A549 (cell line): ENCODE data around the gene ENPEP. TPM values are rescaled to one million over a fixed set of nuclear protein-coding genes. Genes with fewer than 3 reads are reported as not detected.

Experiments
- ATAC-seq, 2 experiments: fragments of 200-7000 bp in 1 of 2; fragments of >200 bp in 1 of 2; cut with Nextera tagmentation in 1 of 2; cut with Tn5 transposase in 1 of 2; 3 replicates each; pipeline versions ENCODE4 v1.8.0 to v1.9.1; 2018 to 2020; ENCODE audit warnings: mild to moderate bottlenecking in 1 of 2, moderate library complexity in 1 of 2
- CTCF ChIA-PET: fragments of 300-600 bp; sonication (Branson Sonifier 250); formaldehyde crosslinking; extraction: SDS; loops from one replicate; lab custom pipeline; 2021; ENCODE audit warnings: antibody characterized with exemption, inconsistent platforms; lab: Yijun Ruan, JAX
- POLR2A ChIA-PET: fragments of 350-600 bp; formaldehyde crosslinking; extraction: SDS; loops from one replicate; lab custom pipeline; 2021; ENCODE audit warnings: antibody characterized with exemption, inconsistent platforms; lab: Yijun Ruan, JAX
- DNase-seq, 2 experiments: peaks; one replicate each; pipeline versions ENCODE4 v3.0.0 to v3.0.0-alpha.2; 2011 to 2016; ENCODE audit warnings: low read depth in 1 of 2, low spot score in 1 of 2
- FAIRE-seq: peaks from 2 replicates; lab custom pipeline; 2011; peaks lifted over from hg19 to GRCh38; lab: Jason Lieb, UNC
- H3K27ac ChIP-seq, 2 experiments: fragments of >200 bp; sonication (Bioruptor Twin); formaldehyde crosslinking; 3 replicates each; pipeline ENCODE4 v1.5.1; 2016 to 2017
- H3K4me1 ChIP-seq: fragments of >200 bp; sonication (Bioruptor Twin); formaldehyde crosslinking; 3 replicates; pipeline ENCODE4 v1.6.1; 2016
- H3K4me2 ChIP-seq: fragments of >200 bp; sonication (Bioruptor Twin); formaldehyde crosslinking; 3 replicates; pipeline ENCODE4 v1.6.1; 2016
- H3K4me3 ChIP-seq: fragments of >200 bp; sonication (Bioruptor Twin); formaldehyde crosslinking; 3 replicates; pipeline ENCODE4 v1.5.1; 2016
- H3K9me3 ChIP-seq: fragments of >200 bp; sonication (Bioruptor Twin); formaldehyde crosslinking; 3 replicates; pipeline ENCODE4 v1.6.1; 2016
- CEBPB ChIP-seq, 2 experiments: fragments of >200 bp in 1 of 2; sonication (Bioruptor Twin) in 1 of 2; formaldehyde crosslinking in 1 of 2; IDR thresholded peaks; 2 replicates each; pipeline ENCODE4 v1.6.1; 2012 to 2016
- ESRRA ChIP-seq: fragments of 150-350 bp; IDR thresholded peaks from 2 replicates; pipeline ENCODE4 v1.6.1; 2014; ENCODE audit warnings: mild to moderate bottlenecking, low read length, borderline replicate concordance
- FOSB ChIP-seq: fragments of 250-450 bp; sonication (Bioruptor Pico); IDR thresholded peaks from 2 replicates; pipeline ENCODE4 v1.5.0; 2020; ENCODE audit warnings: mild to moderate bottlenecking, moderate library complexity
- FOSL2 ChIP-seq, 2 experiments: fragments of 450-650 bp in 1 of 2; fragments of >200 bp in 1 of 2; sonication (Bioruptor Twin) in 1 of 2; formaldehyde crosslinking; IDR thresholded peaks; 2 replicates each; pipeline versions ENCODE4 v1.5.0 to v1.6.1; 2016 to 2020; ENCODE audit warnings: mild to moderate bottlenecking in 1 of 2, moderate library complexity in 1 of 2
- HEYL ChIP-seq: fragments of 250-450 bp; sonication (Bioruptor Pico); IDR thresholded peaks from 2 replicates; pipeline ENCODE4 v1.8.0; 2021; ENCODE audit warnings: mild to moderate bottlenecking, moderate library complexity
- JUN ChIP-seq, 2 experiments: fragments of >200 bp; sonication (Bioruptor Twin); formaldehyde crosslinking; IDR thresholded peaks; 2 replicates in 1 of 2; 3 replicates in 1 of 2; pipeline ENCODE4 v1.6.1; 2016 to 2017
- JUNB ChIP-seq: fragments of >200 bp; sonication (Bioruptor Twin); formaldehyde crosslinking; IDR thresholded peaks from 2 replicates; pipeline ENCODE4 v1.6.1; 2016
- KDM1A ChIP-seq: fragments of 200-600 bp; sonication (generic); IDR thresholded peaks from 2 replicates; pipeline ENCODE4 v1.6.1; 2016; ENCODE audit warnings: low read depth, mild to moderate bottlenecking
- MAZ ChIP-seq: fragments of 150-350 bp; IDR thresholded peaks from 2 replicates; pipeline ENCODE4 v1.6.1; 2014; ENCODE audit warnings: antibody characterized with exemption, low read depth, low read length, borderline replicate concordance
- NFE2L2 ChIP-seq: fragments of 150-350 bp; conservative IDR thresholded peaks from 2 replicates; pipeline ENCODE4 v1.6.1; 2014; ENCODE audit warnings: low read length
- NR3C1 ChIP-seq: fragments of >200 bp; sonication (Bioruptor Twin); formaldehyde crosslinking; IDR thresholded peaks from 3 replicates; pipeline ENCODE4 v1.6.1; 2017
- PHF8 ChIP-seq: fragments of 200-600 bp; sonication (generic); IDR thresholded peaks from 2 replicates; pipeline ENCODE4 v1.6.1; 2016; ENCODE audit warnings: low read depth, mild to moderate bottlenecking, antibody characterized with exemption, moderate library complexity, borderline replicate concordance
- POLR2AphosphoS2 ChIP-seq: conservative IDR thresholded peaks from 2 replicates; pipeline ENCODE4 v1.6.1; 2012; ENCODE audit warnings: low read length, improper control_type of control experiment, inconsistent platforms
- RNF2 ChIP-seq: fragments of 200-600 bp; sonication (generic); IDR thresholded peaks from 2 replicates; pipeline ENCODE4 v1.6.1; 2016; ENCODE audit warnings: low read depth, mild to moderate bottlenecking, antibody characterized with exemption, moderate library complexity, borderline replicate concordance
- SMC3 ChIP-seq: fragments of >200 bp; sonication (Bioruptor Twin); formaldehyde crosslinking; IDR thresholded peaks from 3 replicates; pipeline ENCODE4 v1.6.1; 2018; ENCODE audit warnings: inconsistent platforms
- SREBF2 ChIP-seq: fragments of 450-650 bp; IDR thresholded peaks from 2 replicates; pipeline ENCODE4 v1.6.1; 2014; ENCODE audit warnings: mild to moderate bottlenecking, moderate library complexity
- TFCP2L1 ChIP-seq: fragments of 250-450 bp; sonication (Bioruptor Pico); IDR thresholded peaks from 2 replicates; pipeline ENCODE4 v1.5.0; 2021; ENCODE audit warnings: mild to moderate bottlenecking
- TP53 ChIP-seq: fragments of 250-450 bp; sonication (Bioruptor Pico); IDR thresholded peaks from 2 replicates; pipeline ENCODE4 v1.5.0; 2021; ENCODE audit warnings: mild to moderate bottlenecking, moderate library complexity
- ZFP36 ChIP-seq: fragments of 450-650 bp; IDR thresholded peaks from 2 replicates; pipeline ENCODE4 v1.6.1; 2014; ENCODE audit warnings: borderline replicate concordance; ENCODE audit not compliant: partially characterized antibody
- ZNF302 ChIP-seq: fragments of 250-450 bp; sonication (Bioruptor Pico); IDR thresholded peaks from 2 replicates; pipeline ENCODE4 v1.9.0; 2021; ENCODE audit warnings: inconsistent platforms, mild to moderate bottlenecking, moderate library complexity
- WGBS: methylation state at CpG from one replicate; pipeline ENCODE4 v1.1.6; 2017; ENCODE audit errors: missing lambda C conversion rate; 5-methylcytosine and 5-hydroxymethylcytosine counted together
- polyA plus RNA-seq, 4 experiments: library from polyadenylated mRNA; depleted of rRNA in 3 of 4; stranded (reverse); fragments of >200 nt; fragmentation: RNase III in 1 of 4; extraction: RNeasy Plus Mini Kit Qiagen cat#74134 plus additional on column Dnase treatment in 1 of 4; gene quantifications; 2 replicates in 3 of 4; 3 replicates in 1 of 4; pipeline ENCODE4 v1.2.3, GENCODE V29; 2011 to 2017
- TF ChIP-seq, protein P1 (sequence below): IDR thresholded peaks from 2 replicates; pipeline ENCODE4 v1.6.1; 2012
- TF ChIP-seq, protein P2 (sequence below): fragments of 250-450 bp; sonication (Bioruptor Pico); IDR thresholded peaks from 2 replicates; pipeline ENCODE4 v1.5.0; 2021; ENCODE audit warnings: mild to moderate bottlenecking, moderate library complexity, borderline replicate concordance

ENPEP gene
- polyA plus RNA-seq, 2 of the 4 experiments (the other 2 are of a cell fraction) = 0.12 to 0.62 TPM

DNA sequence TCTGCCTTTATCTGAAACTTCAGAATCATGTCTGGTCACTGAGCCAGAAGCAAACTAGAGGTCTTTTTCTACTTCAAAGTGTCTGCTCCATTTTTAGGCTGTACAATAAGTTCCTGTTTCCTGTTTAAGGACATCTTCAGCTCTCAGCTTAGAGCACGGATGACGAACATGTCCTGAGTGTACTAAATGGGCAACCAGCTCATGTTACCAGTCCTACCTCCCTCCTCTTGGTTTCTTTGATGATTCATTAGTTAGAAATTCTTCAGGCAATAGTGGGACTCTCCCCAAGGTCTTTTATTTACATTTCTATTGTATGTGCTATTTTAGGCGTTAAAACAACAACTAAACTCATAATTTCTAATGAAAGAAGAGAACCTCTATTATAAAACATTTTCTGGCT lies 58.0 kb downstream of the ENPEP start:
- POLR2A ChIA-PET = no interaction called here
- peak overlapping the region; percentile 58 for H3K4me2 ChIP-seq
- FAIRE-seq (no peak), DNase-seq (peak; percentile 39 to 83), ATAC-seq (peak; percentile 93 to 95)
- 0 out of 3 replicates have a peak, but pooled peaks cover 2% of the 10 kb centered on the region for H3K9me3 ChIP-seq
- TF ChIP-seq JUN (IDR thresholded peaks at IDR 0.05) (0 out of 5 replicates have a peak, but pooled peaks of 1 of the 2 experiments have one; percentile 20), FOSL2 (IDR thresholded peaks at IDR 0.05) (0 out of 2 replicates have a peak, but pooled peaks have one; percentile 29), FOSL2 (CRISPR knock-in tag; IDR thresholded peaks at IDR 0.05) (peak; percentile 70)
- TF ChIP-seq, protein P1, sequence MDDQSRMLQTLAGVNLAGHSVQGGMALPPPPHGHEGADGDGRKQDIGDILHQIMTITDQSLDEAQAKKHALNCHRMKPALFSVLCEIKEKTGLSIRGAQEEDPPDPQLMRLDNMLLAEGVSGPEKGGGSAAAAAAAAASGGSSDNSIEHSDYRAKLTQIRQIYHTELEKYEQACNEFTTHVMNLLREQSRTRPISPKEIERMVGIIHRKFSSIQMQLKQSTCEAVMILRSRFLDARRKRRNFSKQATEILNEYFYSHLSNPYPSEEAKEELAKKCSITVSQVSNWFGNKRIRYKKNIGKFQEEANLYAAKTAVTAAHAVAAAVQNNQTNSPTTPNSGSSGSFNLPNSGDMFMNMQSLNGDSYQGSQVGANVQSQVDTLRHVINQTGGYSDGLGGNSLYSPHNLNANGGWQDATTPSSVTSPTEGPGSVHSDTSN = no peak
- H3K27ac ChIP-seq = peak overlapping the region; percentile 39 to 55; a peak in 4 of 6 replicates
- CTCF ChIA-PET = interaction anchor here (1.3 kb wide), 1 partner anchor 529 kb away, joined by 4 read pairs; no protein-coding TSS in a partner anchor
- H3K4me1 ChIP-seq = peaks cover 11% of the 10 kb centered on the region; the same call in 2 of the 3 replicates
- H3K4me3 ChIP-seq = no peak overlapping the region
- 1% methylated on average over 3 of the region's 3 CpGs for WGBS

DNA sequence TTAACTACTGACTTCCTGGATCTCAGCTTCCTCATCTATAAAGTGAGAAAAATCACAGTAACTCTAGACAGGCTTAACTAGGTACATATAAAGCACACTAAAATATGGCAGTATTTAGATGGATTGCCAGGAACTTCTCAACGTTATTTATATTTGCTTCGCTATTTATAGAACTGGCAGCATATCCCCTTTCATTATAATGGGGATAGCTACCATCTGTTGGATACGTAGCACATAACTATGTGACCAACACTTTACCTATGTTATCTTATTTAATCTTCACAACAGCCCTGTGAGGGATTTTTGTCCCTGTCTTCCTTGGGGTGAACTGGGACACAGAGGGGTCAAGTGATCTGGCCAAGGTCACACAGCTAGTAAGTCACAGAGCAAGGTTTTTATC lies 64.6 kb downstream of the ENPEP start:
- ChIA-PET CTCF (interaction anchor here (1.3 kb wide), 1 partner anchor 15 kb away, joined by 3 read pairs; no protein-coding TSS in a partner anchor), POLR2A (no interaction called here)
- Histone ChIP-seq H3K4me2 (no peak overlapping the region), H3K4me3 (no peak overlapping the region), H3K27ac (no peak overlapping the region; a peak in 1 of 6 replicates), H3K9me3 (no peaks in the 10 kb centered on the region), H3K4me1 (no peaks in the 10 kb centered on the region)
- no peak for FAIRE-seq
- TF ChIP-seq NR3C1 (no peak), SREBF2 (no peak)
- TF ChIP-seq, protein P1 = no peak
- DNase-seq = no peak
- no peak for ATAC-seq
- WGBS = 60% methylated on average over 3 of the region's 3 CpGs

DNA sequence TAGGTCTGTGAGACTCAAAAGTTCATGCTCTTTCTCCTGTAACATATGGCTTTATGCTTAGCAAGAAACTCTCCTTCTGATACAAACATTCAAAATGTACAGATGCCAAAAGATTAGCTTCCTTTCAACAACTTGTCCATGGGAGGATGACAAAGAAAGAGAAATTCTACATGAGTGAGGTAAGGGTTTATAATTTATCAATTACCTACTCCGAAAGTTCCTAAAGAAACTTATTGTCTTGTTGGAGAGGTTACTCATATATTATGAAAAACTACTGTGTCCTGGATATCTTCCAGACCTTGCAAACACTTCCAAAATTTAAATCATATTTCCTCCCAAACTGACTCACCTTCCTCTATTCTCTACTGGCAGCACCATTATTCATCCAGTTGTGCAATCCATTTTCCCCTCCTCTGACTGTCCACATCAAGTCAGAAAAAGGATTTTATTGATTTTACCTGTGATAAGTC lies 65.1 kb downstream of the ENPEP start:
- Histone ChIP-seq H3K4me2 (no peak overlapping the region), H3K27ac (no peak overlapping the region; a peak in 1 of 6 replicates), H3K4me1 (no peaks in the 10 kb centered on the region), H3K4me3 (no peak overlapping the region), H3K9me3 (no peaks in the 10 kb centered on the region)
- TF ChIP-seq JUNB = 0 out of 2 replicates have a peak, but pooled peaks have one; percentile 23
- TF ChIP-seq CEBPB (IDR thresholded peaks at IDR 0.05) = peak in 1 of 2 experiments; percentile 57; a peak in 1 of 4 replicates
- no peak for TF ChIP-seq MAZ
- ChIA-PET CTCF (interaction anchor here (1.3 kb wide), 1 partner anchor 16 kb away, joined by 3 read pairs; no protein-coding TSS in a partner anchor), POLR2A (no interaction called here)
- ATAC-seq = no peak
- FAIRE-seq = no peak
- WGBS = 20% methylated on average over 1 of the region's 1 CpG
- no peak for DNase-seq

DNA sequence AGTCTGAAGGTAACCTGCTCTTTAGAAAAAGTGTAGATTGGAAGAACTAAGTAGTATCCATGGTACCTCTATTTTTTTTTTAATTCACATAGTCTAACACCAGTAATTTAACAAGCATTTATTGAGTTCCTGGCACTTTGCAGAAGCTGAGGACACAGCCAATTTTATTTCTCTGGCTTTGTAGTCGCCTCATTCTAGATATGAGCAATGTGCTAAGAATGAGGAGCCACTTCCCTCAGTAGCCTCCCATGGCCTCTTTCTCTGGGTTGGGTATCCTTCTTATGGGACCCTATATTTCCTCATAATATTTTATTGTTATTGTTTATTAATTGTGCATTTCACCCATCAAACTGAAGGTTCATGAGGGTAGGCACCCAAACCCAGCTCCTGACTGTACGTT lies 67.6 kb downstream of the ENPEP start:
- no peak for FAIRE-seq
- no peak for DNase-seq
- Histone ChIP-seq H3K4me3 (no peak overlapping the region), H3K4me2 (no peak overlapping the region), H3K27ac (no peak overlapping the region), H3K4me1 (no peaks in the 10 kb centered on the region), H3K9me3 (no peaks in the 10 kb centered on the region)
- CTCF ChIA-PET = interaction anchor here (0.6 kb wide), 1 partner anchor 28 kb away, joined by 3 read pairs; no protein-coding TSS in a partner anchor
- TF ChIP-seq RNF2 (no peak), ZNF302 (CRISPR knock-in tag) (no peak), TFCP2L1 (CRISPR knock-in tag) (no peak), ESRRA (no peak), FOSB (CRISPR knock-in tag) (no peak), MAZ (no peak), FOSL2 (IDR thresholded peaks at IDR 0.05) (no peak), FOSL2 (CRISPR knock-in tag; IDR thresholded peaks at IDR 0.05) (no peak), PHF8 (no peak), NFE2L2 (no peak), SMC3 (no peak), TP53 (CRISPR knock-in tag) (no peak), HEYL (CRISPR knock-in tag) (no peak), POLR2AphosphoS2 (no peak), KDM1A (no peak), ZFP36 (no peak)
- TF ChIP-seq, protein P2, sequence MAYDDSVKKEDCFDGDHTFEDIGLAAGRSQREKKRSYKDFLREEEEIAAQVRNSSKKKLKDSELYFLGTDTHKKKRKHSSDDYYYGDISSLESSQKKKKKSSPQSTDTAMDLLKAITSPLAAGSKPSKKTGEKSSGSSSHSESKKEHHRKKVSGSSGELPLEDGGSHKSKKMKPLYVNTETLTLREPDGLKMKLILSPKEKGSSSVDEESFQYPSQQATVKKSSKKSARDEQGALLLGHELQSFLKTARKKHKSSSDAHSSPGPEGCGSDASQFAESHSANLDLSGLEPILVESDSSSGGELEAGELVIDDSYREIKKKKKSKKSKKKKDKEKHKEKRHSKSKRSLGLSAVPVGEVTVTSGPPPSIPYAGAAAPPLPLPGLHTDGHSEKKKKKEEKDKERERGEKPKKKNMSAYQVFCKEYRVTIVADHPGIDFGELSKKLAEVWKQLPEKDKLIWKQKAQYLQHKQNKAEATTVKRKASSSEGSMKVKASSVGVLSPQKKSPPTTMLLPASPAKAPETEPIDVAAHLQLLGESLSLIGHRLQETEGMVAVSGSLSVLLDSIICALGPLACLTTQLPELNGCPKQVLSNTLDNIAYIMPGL (CRISPR knock-in tag) = no peak
- WGBS = 12% methylated on average over 2 of the region's 2 CpGs
- POLR2A ChIA-PET = no interaction called here
- ATAC-seq = no peak
